Activated effector memory CD4-positive, alpha-beta T cell treated with Interleukin-2 at 50 U/mL for 16 hours (primary cell): ENCODE results near the gene OR4C13.
"Not testable (repeated sequence)": the region's sequence is repeated elsewhere in the genome, so short reads cannot be mapped to it uniquely, and the experiment has no call there.

ENCODE experiments used
- DNase-seq: peaks from one replicate; pipeline ENCODE4 v3.0.0-alpha.2; 2020

Gene OR4C13

GRCh38 chr11:49952091-49952490 is at the start of gene OR4C13:
Gene OR4C13 (plus strand): TSS chr11:49952391. CDS start chr11:49952423, 32 bp downstream.
- DNase-seq = no peak

DNA sequence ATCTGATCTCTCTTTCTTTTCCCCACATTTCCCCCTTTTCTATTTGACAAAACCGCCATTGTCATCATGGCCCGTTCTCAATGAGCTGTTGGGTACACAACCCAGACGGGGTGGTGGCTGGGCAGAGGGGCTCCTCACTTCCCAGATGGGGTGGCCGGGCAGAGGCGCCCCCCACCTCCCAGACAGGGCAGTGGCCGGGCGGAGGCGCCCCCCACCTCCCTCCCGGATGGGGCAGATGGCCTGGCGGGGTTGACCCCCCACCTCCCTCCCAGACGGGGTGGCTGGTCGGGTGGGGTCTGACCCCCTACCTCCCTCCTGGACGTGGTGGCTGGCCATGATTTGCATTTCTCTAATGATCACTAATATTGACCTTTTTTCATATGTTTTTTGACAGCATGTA is 40.7 kb upstream of the OR4C13 start:
- not testable (repeated sequence) for DNase-seq

DNA sequence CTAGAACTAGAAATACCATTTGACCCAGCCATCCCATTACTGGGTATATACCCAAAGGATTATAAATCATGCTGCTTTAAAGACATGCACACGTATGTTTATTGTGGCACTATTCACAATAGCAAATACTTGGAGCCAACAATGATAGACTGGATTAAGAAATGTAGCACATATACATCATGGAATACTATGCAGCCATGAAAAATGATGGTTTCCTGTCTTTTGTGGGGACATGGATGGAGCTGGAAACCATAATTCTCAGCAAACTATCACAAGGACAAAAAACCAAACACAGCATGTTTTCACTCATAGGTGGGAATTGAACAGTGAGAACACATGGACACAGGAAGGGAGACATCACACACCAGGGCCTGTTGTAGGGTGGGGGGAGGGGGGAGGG is 3.5 kb upstream of the OR4C13 start:
- not testable (repeated sequence) for DNase-seq

DNA sequence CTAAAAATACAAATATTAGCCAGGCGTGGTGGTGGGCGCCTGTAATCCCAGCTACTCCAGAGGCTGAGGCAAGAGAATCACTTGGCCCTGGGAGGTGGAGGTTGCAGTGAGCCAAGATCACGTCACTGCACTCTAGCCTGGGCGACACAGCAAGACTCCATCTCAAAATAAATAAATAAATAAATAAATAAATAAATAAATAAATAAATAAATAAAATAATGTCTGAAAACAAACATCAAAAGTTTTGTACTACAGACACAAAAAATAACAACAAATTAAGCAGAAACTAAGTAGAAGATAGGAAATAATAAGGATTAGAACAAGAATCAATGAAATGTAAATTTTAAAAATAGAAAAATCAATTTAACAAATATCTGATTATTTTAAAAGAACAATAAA is 21.2 kb downstream of the OR4C13 start:
- not testable (repeated sequence) for DNase-seq

GRCh38 chr11:49982435-49982834 is 30.2 kb downstream of the OR4C13 start, which contains the start of gene OR4C12:
Gene OR4C12 (minus strand): TSS chr11:49982535. CDS start chr11:49982501, 34 bp downstream.
- not testable (repeated sequence) for DNase-seq

DNA sequence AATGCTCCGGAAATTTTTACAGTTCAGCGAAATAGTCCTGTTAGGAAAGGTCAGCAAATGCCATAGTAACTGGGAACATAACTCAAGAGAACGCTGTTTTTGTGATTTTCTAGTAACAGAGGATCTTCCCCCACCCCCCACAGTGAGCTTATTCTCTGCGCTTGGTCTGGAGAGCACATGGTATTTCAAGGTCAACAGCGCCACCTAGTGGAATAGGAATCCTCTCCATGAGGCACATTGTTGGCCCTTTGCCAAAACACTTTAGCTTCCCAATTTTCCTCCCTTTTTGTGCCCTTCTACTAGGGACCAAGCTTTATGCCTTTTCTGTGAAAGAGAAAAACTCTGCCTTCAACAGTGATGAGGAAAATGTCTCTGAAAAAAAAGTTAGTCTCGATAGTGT is 43.4 kb downstream of the OR4C13 start:
- DNase-seq = no peak
